ENCODE results near the gene SMIM3.
"Not testable (repeated sequence)": the region's sequence is repeated elsewhere in the genome, so short reads cannot be mapped to it uniquely, and the experiment has no call there.

The SMIM3 gene, protein sequence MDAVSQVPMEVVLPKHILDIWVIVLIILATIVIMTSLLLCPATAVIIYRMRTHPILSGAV

DNA sequence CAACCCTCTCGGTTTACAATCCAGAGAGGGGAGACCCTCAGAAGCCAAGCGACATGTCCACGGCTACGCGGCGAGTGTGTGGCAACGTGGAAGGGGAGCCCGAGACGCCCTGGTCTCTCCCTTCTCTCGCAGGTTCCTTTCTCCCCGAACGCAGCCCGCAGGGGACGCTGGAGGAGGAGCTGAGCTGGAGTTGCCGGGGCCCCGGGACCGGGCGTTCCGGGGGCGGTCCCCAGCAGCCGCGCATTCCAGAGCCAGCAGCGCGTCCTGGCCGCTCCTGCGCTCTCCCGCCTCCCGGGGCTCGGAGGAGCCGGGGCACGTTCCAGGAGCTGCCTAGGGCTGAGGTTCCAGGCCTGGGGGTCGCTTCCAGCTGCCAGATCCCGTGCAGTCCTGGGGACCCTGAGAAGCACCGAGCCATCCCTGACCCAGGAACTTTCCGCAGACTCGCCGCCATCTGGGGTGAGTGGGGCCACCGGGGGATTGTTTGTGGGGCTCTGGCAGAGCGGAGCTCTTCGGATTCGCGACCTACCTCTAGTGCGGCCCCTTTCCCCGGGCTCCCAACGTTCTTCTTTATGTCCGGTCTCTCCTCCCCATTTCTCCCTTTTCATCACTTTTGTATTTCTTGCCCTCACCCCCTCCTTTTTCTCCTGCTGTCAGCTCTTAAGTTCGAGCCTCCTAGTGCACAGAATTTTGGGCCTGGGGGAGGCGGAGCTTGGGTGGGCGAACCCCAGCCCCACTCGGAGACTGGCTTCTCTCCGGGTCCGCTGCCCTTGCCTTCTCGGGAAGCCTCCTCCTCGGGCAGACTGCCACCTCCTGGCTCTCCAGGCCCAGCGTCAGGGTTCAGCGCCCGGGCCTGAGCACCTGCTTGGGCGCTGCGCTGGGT lies at the start of gene SMIM3:
TSS of gene SMIM3 (plus strand) at position 241 of the 880 bp plus-strand sequence. CDS start 16,684 bp downstream, outside the sequence.
- no peak for DNase-seq (ENCODE audit: low read depth)

DNA sequence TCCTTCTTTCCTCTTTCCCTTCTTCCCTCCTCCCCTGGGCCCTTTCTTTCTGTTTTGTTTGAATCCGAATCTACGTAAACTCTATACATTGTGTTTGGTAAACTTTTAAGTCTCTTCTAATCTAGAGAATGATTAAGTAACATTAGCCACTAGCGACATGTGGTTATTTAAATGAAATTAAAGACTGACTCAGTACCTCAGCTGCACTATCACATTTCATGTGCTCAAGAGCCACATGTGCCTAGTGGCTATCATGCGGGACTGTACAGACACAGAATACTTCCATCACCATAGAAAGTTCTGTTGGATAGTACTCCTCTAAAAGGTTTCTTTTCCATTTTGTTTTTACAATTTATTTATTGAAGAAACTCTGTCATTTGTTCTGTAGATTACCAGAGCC lies 48.7 kb upstream of the SMIM3 start:
- no peak for DNase-seq (ENCODE audit: low read depth)

DNA sequence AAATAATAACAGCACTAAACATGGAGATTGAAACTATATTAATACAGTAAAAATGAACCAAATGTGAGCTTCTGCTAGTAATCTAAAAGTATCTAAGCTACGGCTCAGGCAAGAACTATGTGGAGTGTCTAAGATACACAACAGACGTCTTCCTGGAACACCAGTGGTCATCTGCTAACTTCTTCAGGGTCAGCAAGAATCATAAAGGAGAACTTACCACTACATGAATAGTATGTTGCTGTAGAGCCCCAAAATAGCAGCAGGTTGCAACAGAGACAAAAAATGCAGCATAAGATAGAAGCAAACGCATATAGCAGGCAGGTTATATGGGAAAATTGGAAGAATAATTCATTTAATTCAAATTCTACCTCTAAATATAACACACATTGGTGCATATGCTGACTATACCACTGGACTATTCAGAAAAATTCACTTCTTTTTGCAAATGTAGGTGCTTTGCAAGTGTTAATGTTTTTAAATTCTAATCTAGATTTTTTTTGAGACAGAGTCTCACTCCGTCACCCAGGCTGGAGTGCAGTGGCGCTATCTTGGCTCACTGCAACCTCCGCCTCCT lies 46.8 kb upstream of the SMIM3 start:
- no peak for DNase-seq (ENCODE audit: low read depth)

DNA sequence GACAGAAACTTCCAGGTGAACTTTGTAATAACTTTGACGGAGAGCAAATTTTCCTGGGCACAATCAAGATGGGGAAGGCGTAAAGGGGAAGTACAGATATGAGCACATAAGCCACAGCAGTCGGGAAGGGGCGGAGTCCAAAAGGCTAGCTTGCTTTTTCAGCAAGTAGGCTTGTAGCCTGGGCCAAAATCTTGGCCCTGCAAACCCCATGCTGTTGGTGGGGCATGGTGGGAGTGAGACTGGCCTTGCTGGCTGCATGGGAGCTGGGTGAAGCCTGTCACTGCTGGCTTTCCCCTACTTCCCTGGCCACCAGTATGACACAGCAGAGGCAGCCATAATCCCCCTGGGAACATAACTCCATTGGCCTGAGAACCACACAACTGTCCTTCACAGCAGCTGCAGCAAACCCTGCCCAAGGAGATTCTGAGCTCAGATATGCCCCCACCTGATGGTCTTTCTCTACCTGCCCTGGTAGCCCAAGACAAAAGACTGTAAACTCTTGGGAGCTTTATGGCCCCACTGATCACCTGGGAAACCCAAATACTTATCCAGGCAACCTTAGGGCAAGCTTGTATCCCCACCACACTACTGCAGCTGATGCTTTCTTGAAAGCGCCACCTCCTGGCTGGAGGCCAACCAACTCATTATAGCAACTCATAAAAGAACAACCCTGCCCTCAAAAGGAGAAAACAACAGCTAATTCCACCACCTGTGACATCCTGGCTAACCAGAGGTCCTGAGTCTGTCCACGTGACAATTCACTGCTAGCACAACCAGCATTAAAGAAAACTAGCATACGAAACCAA lies 43.8 kb upstream of the SMIM3 start:
- DNase-seq (ENCODE audit: low read depth): no peak

DNA sequence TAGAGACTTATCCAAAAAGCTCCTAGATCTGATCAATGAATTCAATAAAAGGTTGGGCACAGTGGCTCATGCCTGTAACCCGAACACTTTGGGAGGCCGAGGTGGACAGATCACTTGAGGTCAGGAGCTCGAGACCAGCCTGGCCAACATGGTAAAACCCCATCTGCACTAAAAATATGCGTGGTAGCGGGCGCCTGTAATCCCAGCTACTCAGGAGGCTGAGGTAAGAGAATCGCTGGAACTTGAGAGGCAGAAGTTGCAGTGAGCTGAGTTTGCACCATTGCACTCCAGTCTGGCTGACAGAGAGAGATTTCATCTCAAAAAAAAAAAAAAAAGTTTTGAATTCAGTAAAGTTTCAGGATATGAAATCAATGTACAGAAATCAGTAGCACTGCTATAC lies 39.7 kb upstream of the SMIM3 start:
- no peak for DNase-seq (ENCODE audit: low read depth)

DNA sequence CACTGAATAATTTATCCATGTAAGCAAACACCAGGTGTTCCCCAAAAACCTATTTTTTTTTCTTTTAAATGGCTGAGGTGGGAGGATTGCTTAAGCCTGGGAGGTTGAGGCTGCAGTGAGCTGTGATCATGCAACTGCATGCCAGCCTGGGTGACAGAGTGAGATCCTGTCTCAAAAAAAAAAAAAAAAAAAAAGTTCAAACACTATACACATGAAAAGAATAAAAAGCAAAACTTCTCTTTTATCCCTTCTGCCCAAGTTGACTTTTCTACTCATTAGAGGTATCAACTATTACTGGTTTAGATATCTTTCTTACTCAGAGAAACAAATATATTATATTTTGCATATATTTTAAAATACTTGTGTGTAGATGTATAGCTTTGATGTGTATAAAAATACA lies 37.6 kb upstream of the SMIM3 start:
- DNase-seq (ENCODE audit: low read depth): no peak

DNA sequence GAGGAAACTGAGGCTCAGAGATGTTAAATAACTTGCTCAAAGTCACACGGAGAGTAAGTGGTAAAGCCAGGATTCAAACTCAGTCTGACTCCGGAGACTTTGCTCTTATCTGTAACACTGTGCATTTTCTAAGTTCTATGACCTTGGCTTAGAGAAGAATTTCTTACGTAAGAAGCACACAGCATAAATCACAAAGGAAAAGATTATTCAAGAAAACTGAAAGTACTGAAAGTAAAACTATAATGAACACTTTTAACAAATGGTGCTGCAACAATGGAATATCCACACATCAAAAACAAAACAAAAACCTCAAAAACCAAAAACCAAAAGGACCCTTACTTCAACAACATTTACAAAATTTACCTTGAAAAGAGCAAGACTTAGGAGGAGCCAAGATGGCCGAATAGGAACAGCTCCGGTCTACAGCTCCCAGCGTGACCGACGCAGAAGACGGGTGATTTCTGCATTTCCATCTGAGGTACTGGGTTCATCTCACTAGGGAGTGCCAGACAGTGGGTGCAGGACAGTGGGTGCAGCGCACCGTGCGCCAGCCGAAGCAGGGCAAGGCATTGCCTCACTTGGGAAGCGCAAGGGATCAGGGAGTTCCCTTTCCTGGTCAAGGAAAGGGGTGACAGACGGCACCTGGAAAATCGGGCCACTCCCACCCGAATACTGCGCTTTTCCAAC lies 36.0 kb upstream of the SMIM3 start:
- DNase-seq (ENCODE audit: low read depth): not testable (repeated sequence)

DNA sequence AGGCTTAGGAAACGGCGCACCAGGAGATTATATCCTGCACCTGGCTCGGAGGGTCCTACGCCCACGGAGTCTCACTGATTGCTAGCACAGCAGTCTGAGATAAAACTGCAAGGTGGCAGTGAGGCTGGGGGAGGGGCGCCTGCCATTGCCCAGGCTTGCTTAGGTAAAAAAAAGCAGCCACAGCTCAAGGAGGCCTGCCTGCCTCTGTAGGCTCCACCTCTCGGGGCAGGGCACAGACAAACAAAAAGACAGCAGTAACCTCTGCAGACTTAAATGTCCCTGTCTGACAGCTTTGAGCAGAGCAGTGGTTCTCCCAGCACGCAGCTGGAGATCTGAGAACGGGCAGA lies 35.4 kb upstream of the SMIM3 start:
- not testable (repeated sequence) for DNase-seq (ENCODE audit: low read depth)

DNA sequence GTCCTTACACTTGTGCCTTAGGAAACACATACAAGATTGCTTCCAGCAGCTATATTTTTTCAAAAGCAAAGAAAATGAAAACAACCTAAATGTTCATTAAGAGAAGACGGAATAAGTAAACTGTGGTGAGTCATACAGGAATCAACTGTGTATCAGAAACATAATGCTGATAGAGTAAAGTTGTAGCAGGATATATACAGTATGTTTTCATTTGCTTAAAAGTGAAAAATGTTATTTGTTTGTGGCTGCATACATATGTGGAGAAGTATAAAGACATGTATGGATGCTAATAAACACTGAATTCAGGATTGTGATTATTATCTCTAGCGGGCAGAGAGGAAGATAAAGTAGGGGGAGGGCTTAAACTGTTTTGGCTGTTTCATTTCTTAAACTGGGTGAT lies 28.1 kb upstream of the SMIM3 start:
- DNase-seq (ENCODE audit: low read depth): no peak

DNA sequence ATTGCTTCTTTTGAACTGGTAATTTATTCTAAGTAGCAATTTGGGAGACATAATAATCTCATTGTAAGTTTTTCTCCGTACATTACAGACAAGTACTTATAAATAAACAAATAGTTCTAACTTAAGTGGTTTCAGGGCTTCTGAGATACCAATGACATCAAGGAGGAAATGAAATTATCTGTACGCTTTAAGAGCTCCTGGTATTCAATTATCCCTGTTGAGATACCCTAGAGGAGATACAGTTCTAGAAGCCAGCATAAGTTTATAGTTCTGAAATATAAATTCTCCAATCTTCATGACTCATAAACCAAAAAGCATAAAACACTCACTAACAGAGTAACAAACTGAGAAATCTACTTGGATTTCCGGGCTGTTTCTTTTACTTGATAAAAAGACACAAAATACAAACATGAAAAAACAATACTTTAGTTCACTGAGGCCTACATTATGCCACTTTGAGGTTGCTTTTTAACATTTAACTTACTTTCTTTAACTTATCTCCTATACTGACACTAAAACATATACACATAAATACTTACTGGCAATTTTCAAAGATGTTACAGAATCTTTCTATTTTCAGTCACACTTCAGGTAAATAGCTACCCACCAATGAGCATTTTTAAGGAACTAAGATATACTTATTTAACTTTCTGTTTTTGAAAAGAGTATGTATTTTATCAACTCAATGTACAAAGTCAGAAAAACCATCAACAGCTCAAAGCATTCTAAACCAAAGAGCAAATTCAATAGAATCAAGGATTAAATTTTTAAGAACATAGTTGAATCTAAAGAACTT lies 27.3 kb upstream of the SMIM3 start:
- DNase-seq (ENCODE audit: low read depth): no peak

DNA sequence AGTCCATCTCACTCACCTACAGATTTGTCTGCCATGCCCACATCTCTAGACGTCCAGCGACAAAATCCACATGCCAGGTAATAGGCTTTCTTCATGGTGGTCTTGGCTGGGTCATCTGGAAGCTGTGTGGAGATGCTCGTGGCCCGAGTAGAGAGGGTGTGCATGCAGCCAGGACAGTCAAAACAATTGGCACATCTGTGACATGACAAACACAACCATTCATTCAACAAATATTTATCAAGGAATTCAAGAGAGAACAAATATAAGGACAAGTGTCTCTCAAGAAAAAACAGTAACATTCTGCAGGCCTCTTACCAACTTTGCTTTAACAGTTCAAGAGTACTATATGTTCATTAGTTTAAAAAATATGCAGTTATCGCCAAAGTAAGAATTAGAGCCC lies 25.1 kb upstream of the SMIM3 start:
- DNase-seq (ENCODE audit: low read depth): no peak

DNA sequence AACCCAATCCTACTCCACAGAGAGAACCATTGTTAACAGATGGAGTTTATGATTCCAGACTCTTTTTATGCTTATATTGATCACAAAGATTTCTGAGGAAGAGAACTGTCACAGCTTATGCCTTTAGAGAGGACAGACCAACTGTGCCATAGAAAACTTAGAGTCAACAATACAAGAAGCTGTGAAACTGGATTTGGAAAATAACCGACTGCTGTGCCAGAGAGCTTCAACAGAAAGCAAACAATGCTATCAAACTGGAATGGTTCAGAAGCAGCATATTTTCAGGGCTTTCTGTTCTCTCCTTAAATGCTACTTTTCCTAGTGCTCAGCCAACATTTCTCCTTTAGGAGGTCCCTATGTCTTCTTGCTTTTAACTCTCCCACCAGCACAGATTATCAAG lies 24.7 kb upstream of the SMIM3 start:
- DNase-seq (ENCODE audit: low read depth): no peak

DNA sequence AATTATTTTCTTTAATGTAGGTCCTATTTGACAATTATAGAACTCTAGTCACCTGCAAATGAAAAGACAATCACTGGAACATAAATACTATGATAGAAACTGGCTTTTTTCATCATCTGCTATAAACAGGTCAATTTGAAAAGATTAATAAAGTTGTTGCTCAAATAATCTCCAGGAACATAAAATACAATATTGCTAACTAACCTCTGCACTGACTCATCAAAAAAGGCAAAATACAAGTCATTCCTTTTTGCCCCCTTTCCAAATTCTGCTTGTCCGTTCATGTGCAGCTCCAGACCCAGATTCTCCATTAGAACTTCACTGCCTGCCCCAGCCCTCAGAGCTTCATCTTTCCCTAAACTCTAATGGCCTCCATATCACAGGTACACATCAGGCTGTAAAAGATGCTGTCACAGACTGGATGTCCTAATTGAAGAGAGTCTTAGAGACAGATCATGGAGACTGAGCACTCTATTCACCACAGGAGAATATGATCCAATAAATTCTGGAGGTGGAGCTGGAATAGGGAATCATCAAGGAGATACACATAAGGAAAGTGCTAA lies 21.4 kb upstream of the SMIM3 start:
- DNase-seq (ENCODE audit: low read depth): no peak

DNA sequence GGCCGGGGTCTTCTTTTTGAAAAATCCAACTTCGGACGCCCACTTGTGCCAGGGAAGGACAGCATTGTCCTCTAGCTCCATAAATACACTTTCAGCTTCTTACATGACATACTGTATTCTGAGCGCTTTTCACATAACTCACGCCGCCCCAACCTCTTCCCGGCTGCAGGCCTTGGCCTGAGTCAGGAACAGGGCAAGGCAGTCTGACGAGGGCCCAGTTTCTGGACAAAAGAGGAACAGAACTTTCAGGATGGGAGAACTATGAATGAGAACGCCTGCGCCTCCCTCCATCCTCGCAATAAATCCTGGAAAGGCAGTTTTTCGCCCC lies 20.4 kb upstream of the SMIM3 start:
- DNase-seq (ENCODE audit: low read depth): no peak

DNA sequence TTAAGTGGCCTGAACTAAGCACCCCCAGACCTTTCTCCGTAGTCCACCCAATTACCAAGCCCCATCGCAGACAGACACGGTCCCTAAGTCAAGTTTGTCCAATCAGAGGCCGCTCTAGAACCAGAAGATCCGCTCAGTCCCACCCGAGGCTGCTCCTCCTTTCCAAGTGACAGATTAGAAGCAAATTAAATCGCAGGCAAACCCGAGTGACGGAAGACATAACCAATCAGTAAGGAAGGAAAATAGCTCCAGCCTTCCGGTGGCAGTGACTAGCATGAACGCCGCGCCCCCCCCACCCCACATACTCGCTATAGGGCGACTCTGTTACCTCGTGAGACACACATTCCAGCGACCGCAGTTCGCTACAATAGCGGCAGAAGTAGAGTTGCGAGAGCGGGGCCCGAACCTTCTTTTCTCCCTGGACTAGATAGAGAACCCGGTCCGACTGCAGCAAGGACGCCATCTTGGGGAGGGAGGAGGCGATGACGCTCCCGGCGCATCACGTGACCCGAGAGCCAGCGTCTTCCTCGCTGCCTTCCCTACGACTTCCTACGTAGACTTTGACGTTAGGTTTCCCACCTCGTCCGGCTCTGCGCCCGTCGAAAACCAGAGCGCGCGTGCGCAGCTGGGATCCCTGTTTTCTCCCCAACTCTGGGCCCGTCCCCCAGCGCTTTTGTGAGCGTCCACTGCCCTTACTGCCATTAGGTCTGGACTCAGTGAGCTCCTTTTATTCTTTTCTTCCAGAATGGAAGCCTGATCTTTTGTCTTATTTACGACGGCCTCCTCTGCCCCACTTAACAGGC lies 19.8 kb upstream of the SMIM3 start, which contains the start of gene DCTN4:
TSS of gene DCTN4 (minus strand) at position 487 of the 803 bp plus-strand sequence. CDS start at position 463, 24 bp downstream.
- DNase-seq (ENCODE audit: low read depth): peak; percentile 88

DNA sequence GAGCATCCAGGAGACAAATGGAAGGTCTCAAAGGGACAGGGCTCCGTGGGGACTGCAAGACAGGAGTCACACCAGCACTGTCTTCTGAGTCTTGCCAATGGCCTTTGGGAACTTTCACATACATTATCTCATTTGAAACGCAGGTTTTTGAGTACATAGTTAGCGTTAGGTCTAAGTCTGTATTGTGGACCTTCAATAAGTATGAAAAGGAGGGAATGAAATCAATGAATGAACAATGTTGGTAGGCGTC lies 19.3 kb upstream of the SMIM3 start:
- no peak for DNase-seq (ENCODE audit: low read depth)

DNA sequence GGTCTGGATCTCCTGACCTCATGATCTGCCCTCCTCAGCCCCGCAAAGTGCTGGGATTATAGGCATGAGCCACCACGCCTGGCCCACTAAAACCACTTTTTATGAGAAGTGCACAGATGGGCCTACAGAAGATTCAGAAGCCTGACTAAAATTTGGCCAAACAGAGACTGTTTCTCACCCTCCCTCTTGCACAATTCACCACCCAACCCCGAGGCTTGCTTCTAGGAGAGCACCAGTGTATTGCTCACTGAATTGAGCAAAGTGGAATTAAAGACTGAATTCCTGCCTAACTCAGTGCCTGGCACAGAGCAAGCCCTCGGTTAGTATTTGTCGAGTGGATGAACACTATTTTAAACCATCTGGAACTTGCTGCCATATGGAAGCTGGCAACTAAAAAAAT lies 16.3 kb upstream of the SMIM3 start:
- DNase-seq (ENCODE audit: low read depth): no peak

DNA sequence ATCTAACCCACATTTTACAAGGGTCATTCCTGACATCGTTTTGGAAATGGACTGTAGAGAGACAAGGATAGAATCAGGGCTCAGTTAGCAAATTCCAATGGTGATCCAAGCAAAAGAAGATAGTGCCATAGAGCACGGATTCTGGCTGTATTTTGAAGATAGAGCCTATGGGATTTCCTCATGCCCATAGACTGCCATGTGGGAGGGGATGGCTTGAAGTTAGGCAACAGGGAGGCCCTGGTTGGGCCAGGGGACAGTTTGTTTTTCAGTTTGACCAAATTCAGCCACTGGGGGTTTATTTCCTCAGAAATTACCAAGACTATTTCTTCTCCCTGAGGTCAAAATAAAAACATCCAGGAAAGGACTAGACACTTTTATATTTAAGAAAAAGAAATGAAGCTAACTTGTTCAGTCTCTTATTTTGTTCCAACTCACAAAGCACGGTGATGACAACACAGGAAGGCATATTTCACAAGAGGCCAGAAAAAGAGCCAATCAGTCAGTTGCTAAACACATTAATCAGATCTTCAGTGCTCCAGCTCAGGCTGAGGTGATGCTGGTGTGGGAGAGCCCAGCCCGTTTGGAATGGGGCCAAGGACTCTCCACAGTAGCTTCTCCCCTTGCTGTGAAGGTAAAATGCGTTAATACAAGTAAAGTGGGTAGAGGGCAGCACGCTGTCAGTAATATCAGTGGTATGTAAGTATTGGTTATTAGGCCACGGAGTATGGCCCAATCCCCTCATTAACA lies 15.4 kb upstream of the SMIM3 start:
- no peak for DNase-seq (ENCODE audit: low read depth)

DNA sequence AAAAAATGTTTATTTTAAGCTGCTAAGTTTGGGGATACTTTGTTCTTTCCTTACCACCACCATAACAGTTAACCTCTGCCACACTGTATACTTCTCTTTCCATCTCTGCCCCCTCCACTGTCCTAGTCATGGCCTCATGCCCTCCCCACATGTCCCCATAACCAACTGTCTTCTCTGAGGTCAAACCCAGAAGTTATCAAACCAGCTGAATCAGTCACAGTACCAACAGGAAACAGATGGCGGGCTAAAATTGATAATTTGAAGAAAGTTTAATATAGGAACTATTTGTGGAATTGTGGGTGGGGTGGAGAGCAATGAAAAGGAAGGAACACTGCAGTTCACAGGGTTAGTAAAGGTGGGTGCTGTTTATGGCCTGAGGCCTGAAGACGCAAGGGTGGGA lies 14.0 kb upstream of the SMIM3 start:
- no peak for DNase-seq (ENCODE audit: low read depth)
